ENCODE measurements around the gene SLC5A4.
A peak's percentile ranks its signal among the peaks of the same experiment; 100 is the strongest.

Gene SLC5A4

GRCh38 chr22:32232191-32232830 is 22.8 kb downstream of the SLC5A4 start:
- DNase-seq (ENCODE audit: low read depth in 3 of 3) = no peak

- no peak for DNase-seq (ENCODE audit: low read depth in 3 of 3)
Observed at GRCh38 chr22:32226326-32227104, 28.6 kb downstream of the SLC5A4 start.

- no peak for DNase-seq (ENCODE audit: low read depth in 3 of 3)
Observed at GRCh38 chr22:32222991-32223390, 32.2 kb downstream of the SLC5A4 start.

GRCh38 chr22:32219026-32219425 is 36.1 kb downstream of the SLC5A4 start:
- no peak for DNase-seq (ENCODE audit: low read depth in 3 of 3)

DNA sequence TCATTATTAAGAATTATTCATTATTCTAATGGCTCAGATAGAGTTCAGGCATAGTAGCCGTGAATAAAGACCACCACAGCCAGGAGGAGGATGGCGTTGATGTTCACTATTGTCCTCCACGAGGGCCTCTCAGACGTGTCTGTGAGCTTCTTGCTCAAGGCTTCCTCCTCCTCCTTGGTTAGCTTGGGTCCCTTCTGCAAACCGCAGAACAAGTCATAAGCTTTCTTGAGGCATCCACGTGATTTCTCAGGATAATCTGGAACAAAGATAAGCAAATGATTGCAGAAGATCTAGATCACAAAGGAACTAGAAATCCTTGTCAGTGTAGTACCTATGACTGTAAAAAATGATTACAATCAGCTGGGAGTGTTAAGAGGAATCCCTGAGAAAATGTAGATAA is 36.7 kb downstream of the SLC5A4 start:
- DNase-seq (ENCODE audit: low read depth in 3 of 3) = no peak

DNA sequence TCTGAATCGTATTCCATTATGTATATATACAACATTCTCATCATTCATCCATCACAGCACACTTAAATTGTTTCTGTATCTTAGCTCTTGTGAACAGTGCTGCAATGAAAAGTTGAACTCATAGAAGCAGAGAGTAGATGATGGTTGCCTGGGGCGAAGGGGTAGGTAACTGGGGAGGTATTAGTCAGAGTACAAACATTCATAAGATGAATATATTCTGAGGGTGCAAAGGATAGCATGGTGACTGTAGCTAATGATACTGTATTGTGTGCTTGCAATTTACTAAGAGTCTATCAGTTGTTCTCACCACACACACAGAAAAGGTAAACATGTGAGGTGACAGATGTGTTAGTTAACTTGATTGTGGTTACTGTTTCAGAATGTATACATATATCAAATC is 37.7 kb downstream of the SLC5A4 start:
- DNase-seq (ENCODE audit: low read depth in 3 of 3) = no peak

- DNase-seq (ENCODE audit: low read depth in 3 of 3) = no peak
Observed at GRCh38 chr22:32216911-32217310, 38.2 kb downstream of the SLC5A4 start.

- DNase-seq (ENCODE audit: low read depth in 3 of 3) = no peak
Observed at GRCh38 chr22:32211011-32211410, 44.1 kb downstream of the SLC5A4 start.

DNA sequence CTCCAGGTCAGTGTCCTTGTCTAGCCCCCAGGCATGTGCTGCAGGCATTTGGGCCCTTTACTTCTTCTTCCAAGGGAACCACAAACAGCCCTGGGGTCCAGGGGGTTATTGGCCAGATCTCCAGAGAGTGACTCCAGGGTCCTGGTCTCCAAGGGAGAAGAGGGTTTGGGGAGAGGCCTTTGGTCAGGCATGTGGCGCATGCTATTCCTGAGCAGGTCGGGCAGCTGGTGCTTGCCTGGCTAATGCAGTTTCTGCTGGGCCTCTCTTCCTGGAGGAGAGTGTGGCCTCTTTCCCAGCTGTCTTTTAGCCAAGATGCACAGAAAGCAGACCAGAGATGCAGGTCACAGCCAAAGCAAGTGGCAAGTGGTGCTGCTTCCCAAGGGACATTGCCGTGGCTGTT is 46.5 kb downstream of the SLC5A4 start:
- DNase-seq (ENCODE audit: low read depth in 3 of 3) = no peak

DNA sequence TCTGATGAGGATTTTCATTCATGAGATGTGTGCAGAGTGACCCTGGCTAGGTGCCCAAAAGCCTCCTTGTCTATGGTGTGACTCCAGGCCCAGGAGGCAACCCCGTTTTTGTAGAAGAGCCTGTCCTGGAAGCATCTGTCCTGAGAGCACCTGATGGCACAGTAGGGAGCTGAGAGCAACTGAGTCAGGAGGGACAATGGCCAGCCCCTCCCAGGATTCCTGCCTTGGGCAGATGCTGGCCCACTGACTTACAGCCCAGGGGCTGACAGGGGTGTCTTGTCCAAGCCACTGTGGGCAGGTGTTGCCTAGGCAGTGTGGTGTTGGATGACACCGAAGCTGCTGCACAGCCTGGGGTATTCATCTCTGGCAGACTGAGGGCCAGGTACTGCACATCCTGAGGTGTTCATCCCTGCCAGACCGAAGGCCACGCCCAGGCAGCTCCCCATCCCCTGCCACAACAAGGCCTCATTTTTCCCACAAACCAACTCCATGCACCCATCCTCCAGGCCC is 47.1 kb downstream of the SLC5A4 start:
- DNase-seq (ENCODE audit: low read depth in 3 of 3) = no peak

DNA sequence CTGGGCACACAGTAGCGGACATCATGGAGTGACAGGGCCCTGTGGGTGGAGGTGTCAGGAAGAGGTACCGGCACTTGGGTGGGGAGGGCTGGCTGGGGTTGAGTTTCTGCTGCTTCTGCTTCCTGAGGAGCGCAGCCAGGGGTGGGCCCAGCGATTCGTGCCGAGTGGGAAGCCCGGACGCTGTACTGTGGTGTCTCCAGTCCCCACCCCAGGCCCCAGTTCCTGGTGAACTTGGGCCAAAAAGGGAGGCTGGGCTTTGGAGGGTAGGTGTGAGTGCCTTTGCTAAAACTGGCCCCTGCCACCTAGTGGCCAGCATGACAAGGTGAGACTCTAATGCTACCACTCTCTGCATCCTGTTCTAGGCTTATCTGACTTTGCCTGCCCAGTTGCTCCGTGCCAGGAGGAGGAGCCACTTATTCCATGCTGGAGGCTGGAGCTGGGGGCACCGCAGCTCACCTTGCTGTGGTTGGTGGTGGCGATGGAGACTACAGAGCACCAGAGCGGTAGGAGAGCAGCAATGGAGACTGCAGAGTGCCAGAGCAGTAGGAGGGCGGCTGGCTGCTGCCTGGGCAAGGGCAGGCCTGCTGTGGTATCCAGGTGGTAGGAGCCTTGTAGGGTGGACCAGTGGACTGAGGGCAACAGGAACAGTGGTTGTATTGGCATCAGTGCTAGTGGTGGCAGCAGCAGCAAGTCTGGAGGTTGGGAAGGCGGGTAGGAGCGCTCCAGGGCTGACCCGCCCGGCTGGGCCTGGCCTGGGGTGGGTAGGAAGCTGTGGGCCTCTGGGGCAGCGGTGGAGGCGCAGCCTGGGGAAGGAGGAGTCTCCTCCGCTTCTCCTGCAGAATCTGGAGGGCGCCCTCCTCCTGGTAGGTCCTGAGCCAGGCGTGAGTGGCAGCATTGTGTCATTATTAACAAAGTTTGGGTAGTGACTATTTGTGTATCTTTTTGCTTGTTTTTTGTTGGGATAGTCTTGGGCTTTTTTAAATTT is 48.1 kb downstream of the SLC5A4 start:
- DNase-seq (ENCODE audit: low read depth in 3 of 3) = no peak

GRCh38 chr22:32205974-32206773 is 49.0 kb downstream of the SLC5A4 start:
- no peak for DNase-seq (ENCODE audit: low read depth in 3 of 3)

- no peak for DNase-seq (ENCODE audit: low read depth in 3 of 3)
Observed at GRCh38 chr22:32204856-32205722, 50.1 kb downstream of the SLC5A4 start, which contains the start of gene RFPL2. RFPL2 (minus strand) TSS chr22:32205073; CDS start chr22:32202451, 2,622 bp downstream.

DNA sequence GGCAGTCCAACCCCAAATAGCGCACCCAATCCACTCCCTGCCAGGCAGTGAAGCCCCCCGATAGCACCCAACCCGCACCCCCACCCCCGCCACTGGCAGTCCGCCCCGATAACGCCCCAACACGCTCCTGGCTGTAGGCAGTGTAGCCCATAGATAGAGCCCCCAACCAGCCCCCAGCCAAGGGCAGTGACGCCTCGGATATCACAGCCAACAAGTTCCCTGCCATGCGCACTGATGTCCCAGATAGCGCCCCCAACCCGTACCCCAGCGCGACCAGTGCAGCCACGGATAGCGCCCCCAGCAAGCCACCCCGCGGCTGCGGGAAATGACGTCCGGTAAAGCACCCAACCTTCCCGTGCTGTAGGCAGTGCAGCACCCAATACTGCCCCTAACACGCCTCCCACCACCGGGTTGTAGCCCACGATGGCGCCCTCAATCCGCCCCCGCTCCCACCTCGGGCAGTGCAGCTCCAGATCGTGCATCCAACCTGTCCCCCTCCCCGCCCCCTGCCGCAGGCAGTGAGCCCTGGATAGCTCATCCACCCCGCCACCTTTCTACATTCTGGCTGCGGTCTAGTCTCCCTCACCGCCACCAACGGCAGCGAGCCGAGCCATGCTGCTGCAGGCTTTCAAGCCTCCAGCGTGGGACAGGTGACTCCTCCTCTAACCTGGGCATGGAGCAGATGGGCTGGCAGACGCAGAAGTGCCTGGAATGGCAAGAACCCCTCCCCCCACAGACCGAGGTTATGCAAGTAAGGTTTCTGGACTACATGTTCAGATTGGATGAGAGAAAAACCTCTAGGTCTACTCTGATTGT is 50.9 kb downstream of the SLC5A4 start:
- DNase-seq (ENCODE audit: low read depth in 3 of 3) = no peak

GRCh38 chr22:32203181-32204039 is 51.7 kb downstream of the SLC5A4 start:
- no peak for DNase-seq (ENCODE audit: low read depth in 3 of 3)

DNA sequence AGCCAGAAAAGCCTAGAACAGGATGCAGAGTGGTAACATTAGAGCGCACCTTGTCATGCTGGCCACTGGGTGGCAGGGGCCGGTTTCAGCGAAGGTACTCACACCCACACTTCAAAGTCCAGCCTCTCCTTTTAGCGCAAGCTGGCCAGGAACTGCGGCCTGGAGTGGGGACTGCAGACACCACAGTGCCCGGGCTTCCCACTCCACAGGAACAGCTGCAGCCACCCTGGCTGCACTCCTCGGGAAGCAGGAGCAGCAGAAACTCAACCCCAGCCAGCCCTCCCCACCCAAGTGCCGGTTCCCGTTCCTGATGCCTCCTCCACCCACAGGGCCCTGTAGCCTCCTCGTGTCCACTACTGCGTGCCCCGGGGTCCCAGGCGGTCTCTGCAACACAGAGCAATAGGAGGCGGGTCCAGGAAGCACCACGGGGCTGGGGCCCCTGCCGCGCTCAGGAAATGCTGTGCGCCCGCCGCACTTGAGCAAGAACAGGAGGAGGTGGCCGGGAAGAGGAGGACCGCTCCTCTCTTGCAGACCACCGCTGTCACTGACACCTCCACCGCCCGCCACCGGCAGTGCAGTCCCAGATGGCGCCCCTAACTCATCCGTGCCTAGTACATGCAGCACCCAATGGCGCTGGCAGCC is 52.5 kb downstream of the SLC5A4 start:
- peak in 1 of 3 donors; percentile 13 for DNase-seq (ENCODE audit: low read depth in 3 of 3)

DNA sequence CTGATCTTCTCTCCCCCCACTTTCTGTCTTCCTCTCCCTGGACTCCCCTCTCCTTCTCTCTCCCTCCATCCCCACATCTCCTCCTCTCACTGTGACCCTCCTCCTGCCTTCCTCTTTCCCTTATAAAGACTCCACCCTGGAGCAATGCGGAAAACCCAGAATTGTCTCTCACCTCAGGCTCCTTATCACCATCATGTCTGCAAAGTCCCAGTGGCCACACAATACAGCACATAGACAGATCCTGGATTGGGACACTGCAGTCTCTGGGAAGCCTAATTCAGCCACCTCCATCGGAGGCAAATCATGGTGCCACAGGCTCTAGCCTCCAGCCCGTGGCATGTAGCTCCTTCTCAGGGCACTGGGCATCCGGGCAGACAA is 53.0 kb downstream of the SLC5A4 start:
- no peak for DNase-seq (ENCODE audit: low read depth in 3 of 3)

- no peak for DNase-seq (ENCODE audit: low read depth in 3 of 3)
Observed at GRCh38 chr22:32200752-32201151, 54.4 kb downstream of the SLC5A4 start.

Measured in stimulated activated CD4-positive, alpha-beta T cell treated with anti-CD3 and anti-CD28 coated beads, TNF-alpha, amount 100 ng/mL, for 48 hours (primary cell).